ENCODE results near the gene ZWILCH. TPM values are rescaled to one million over a fixed set of nuclear protein-coding genes. Genes with fewer than 3 reads are reported as not detected.
"Not testable (repeated sequence)": the region's sequence is repeated elsewhere in the genome, so short reads cannot be mapped to it uniquely, and the experiment has no call there.

ZWILCH gene
- total and polyA plus RNA-seq, 2 donors: 5.2 to 21.3 TPM

- 7% methylated on average over 43 of the region's 43 CpGs for WGBS
- no peaks in the 10 kb centered on the region for H3K4me1 ChIP-seq (ENCODE audit: insufficient read depth)
- H3K27ac ChIP-seq (ENCODE audit: low read depth): peak within 1 kb of the TSS; percentile 85
- peak; percentile 78 for DNase-seq (ENCODE audit: extremely low spot score)
- H3K4me3 ChIP-seq (ENCODE audit: low read depth, low read length): peak within 1 kb of the TSS; percentile 82
- H3K36me3 ChIP-seq (ENCODE audit: insufficient read depth): peaks cover 2% of the 10 kb centered on the region
These were observed 7.3 kb upstream of the ZWILCH start, which contains the start of gene SNAPC5 for GRCh38 chr15:66497502-66498455. Gene SNAPC5 (minus strand): TSS chr15:66497762. CDS start chr15:66497731, 31 bp downstream.

- Histone ChIP-seq H3K27ac (ENCODE audit: low read depth) (no peak overlapping the region), H3K4me3 (ENCODE audit: low read depth, low read length) (no peak overlapping the region), H3K36me3 (ENCODE audit: insufficient read depth) (peaks cover 4% of the 10 kb centered on the region), H3K4me1 (ENCODE audit: insufficient read depth) (no peaks in the 10 kb centered on the region)
- WGBS: 45% methylated on average over 3 of the region's 3 CpGs
- DNase-seq (ENCODE audit: extremely low spot score): peak; percentile 29
These were observed 6.4 kb upstream of the ZWILCH start for GRCh38 chr15:66498501-66499386.

GRCh38 chr15:66500346-66500745 lies 4.8 kb upstream of the ZWILCH start:
- not testable (repeated sequence) for H3K27ac ChIP-seq (ENCODE audit: low read depth); H3K4me3 ChIP-seq (ENCODE audit: low read depth, low read length); H3K4me1 ChIP-seq (ENCODE audit: insufficient read depth); H3K36me3 ChIP-seq (ENCODE audit: insufficient read depth); DNase-seq (ENCODE audit: extremely low spot score)
- WGBS: 85% methylated on average over 7 of the region's 7 CpGs

GRCh38 chr15:66502491-66502890 lies 2.6 kb upstream of the ZWILCH start:
- DNase-seq (ENCODE audit: extremely low spot score): no peak
- Histone ChIP-seq H3K4me3 (ENCODE audit: low read depth, low read length) (no peak overlapping the region), H3K4me1 (ENCODE audit: insufficient read depth) (no peaks in the 10 kb centered on the region), H3K27ac (ENCODE audit: low read depth) (no peak overlapping the region), H3K36me3 (ENCODE audit: insufficient read depth) (peaks cover 4% of the 10 kb centered on the region)
- 81% methylated on average over 10 of the region's 10 CpGs for WGBS

GRCh38 chr15:66503041-66503648 lies 2.0 kb upstream of the ZWILCH start:
- not testable (repeated sequence) for H3K36me3 ChIP-seq (ENCODE audit: insufficient read depth); H3K4me1 ChIP-seq (ENCODE audit: insufficient read depth); H3K27ac ChIP-seq (ENCODE audit: low read depth); H3K4me3 ChIP-seq (ENCODE audit: low read depth, low read length); DNase-seq (ENCODE audit: extremely low spot score)
- WGBS: 52% methylated on average over 13 of the region's 13 CpGs

- WGBS: under 1% methylated on average over 12 of the region's 12 CpGs
- Histone ChIP-seq H3K4me3 (ENCODE audit: low read depth, low read length) (peak overlapping the region; percentile 59), H3K4me1 (ENCODE audit: insufficient read depth) (no peaks in the 10 kb centered on the region), H3K36me3 (ENCODE audit: insufficient read depth) (peaks cover 2% of the 10 kb centered on the region), H3K27ac (ENCODE audit: low read depth) (peak overlapping the region; percentile 44)
- no peak for DNase-seq (ENCODE audit: extremely low spot score)
These were observed 1.2 kb upstream of the ZWILCH start for GRCh38 chr15:66503780-66504562.

- under 1% methylated on average over 13 of the region's 13 CpGs for WGBS
- H3K4me3 ChIP-seq (ENCODE audit: low read depth, low read length): peak overlapping the region; percentile 59
- no peaks in the 10 kb centered on the region for H3K4me1 ChIP-seq (ENCODE audit: insufficient read depth)
- H3K27ac ChIP-seq (ENCODE audit: low read depth): peak overlapping the region; percentile 95
- DNase-seq (ENCODE audit: extremely low spot score): peak; percentile 39
- H3K36me3 ChIP-seq (ENCODE audit: insufficient read depth): peaks cover 2% of the 10 kb centered on the region
These were observed 295 bp downstream of the ZWILCH start for GRCh38 chr15:66505430-66505811.

GRCh38 chr15:66505818-66506217 lies 692 bp downstream of the ZWILCH start:
- Histone ChIP-seq H3K4me1 (ENCODE audit: insufficient read depth) (no peaks in the 10 kb centered on the region), H3K27ac (ENCODE audit: low read depth) (no peak overlapping the region), H3K36me3 (ENCODE audit: insufficient read depth) (peaks cover 2% of the 10 kb centered on the region), H3K4me3 (ENCODE audit: low read depth, low read length) (peak overlapping the region; percentile 59)
- 37% methylated on average over 4 of the region's 4 CpGs for WGBS
- no peak for DNase-seq (ENCODE audit: extremely low spot score)

GRCh38 chr15:66508293-66508883 lies 3.3 kb downstream of the ZWILCH start:
- Histone ChIP-seq H3K4me3 (ENCODE audit: low read depth, low read length) (no peak overlapping the region), H3K27ac (ENCODE audit: low read depth) (no peak overlapping the region)
- WGBS: 92% methylated on average over 3 of the region's 3 CpGs

GRCh38 chr15:66514586-66514985 lies 9.5 kb downstream of the ZWILCH start:
- Histone ChIP-seq H3K4me3 (ENCODE audit: low read depth, low read length) (no peak overlapping the region), H3K4me1 (ENCODE audit: insufficient read depth) (no peaks in the 10 kb centered on the region), H3K27ac (ENCODE audit: low read depth) (no peak overlapping the region), H3K36me3 (ENCODE audit: insufficient read depth) (no peaks in the 10 kb centered on the region)
- DNase-seq (ENCODE audit: extremely low spot score): no peak
- 83% methylated on average over 3 of the region's 3 CpGs for WGBS

More at GRCh38 chr15:66508293-66508883, 3.3 kb downstream of the ZWILCH start:
- Histone ChIP-seq H3K4me1 (ENCODE audit: insufficient read depth) (no peaks in the 10 kb centered on the region), H3K36me3 (ENCODE audit: insufficient read depth) (no peaks in the 10 kb centered on the region)
- DNase-seq (ENCODE audit: extremely low spot score): no peak

- H3K4me1 ChIP-seq (ENCODE audit: insufficient read depth): no peaks in the 10 kb centered on the region
- 94% methylated on average over 2 of the region's 2 CpGs for WGBS
- H3K36me3 ChIP-seq (ENCODE audit: insufficient read depth): no peaks in the 10 kb centered on the region
- DNase-seq (ENCODE audit: extremely low spot score): no peak
- H3K27ac ChIP-seq (ENCODE audit: low read depth): no peak overlapping the region
- no peak overlapping the region for H3K4me3 ChIP-seq (ENCODE audit: low read depth, low read length)
These were observed 10.8 kb downstream of the ZWILCH start for GRCh38 chr15:66515901-66516322.

GRCh38 chr15:66523926-66524325 lies 18.8 kb downstream of the ZWILCH start:
- no peak overlapping the region for H3K27ac ChIP-seq (ENCODE audit: low read depth)
- 93% methylated on average over 3 of the region's 3 CpGs for WGBS
- H3K36me3 ChIP-seq (ENCODE audit: insufficient read depth): no peaks in the 10 kb centered on the region
- no peaks in the 10 kb centered on the region for H3K4me1 ChIP-seq (ENCODE audit: insufficient read depth)
- H3K4me3 ChIP-seq (ENCODE audit: low read depth, low read length): no peak overlapping the region
- DNase-seq (ENCODE audit: extremely low spot score): no peak

All from urinary bladder (tissue), 4 donors.